Trophoblast cell (in vitro differentiated cells and primary cell): Measurements from ENCODE around the gene IDS.

ENCODE experiments used
- DNase-seq, 2 donors: peaks; one replicate each; pipeline ENCODE4 v3.0.0-alpha.2; 2016
- H2AFZ ChIP-seq: 2 replicates; pipeline ENCODE4 v1.6.1; 2013; ENCODE audit warnings: low read length, moderate library complexity, mild to moderate bottlenecking; ENCODE audit not compliant: insufficient read depth, poor library complexity
- H2AK5ac ChIP-seq: 2 replicates; pipeline ENCODE4 v1.6.1; 2013; ENCODE audit warnings: mild to moderate bottlenecking, low read length
- H2BK120ac ChIP-seq: 2 replicates; pipeline ENCODE4 v1.6.1; 2013; ENCODE audit warnings: low read length, mild to moderate bottlenecking, moderate library complexity; ENCODE audit not compliant: insufficient read depth, poor library complexity
- H2BK12ac ChIP-seq: 2 replicates; pipeline ENCODE4 v1.6.1; 2013; ENCODE audit warnings: mild to moderate bottlenecking, low read length, moderate library complexity
- H2BK5ac ChIP-seq: 2 replicates; pipeline ENCODE4 v1.6.1; 2013; ENCODE audit warnings: low read length, low read depth, moderate library complexity, mild to moderate bottlenecking; ENCODE audit not compliant: poor library complexity
- H3K14ac ChIP-seq: 2 replicates; pipeline ENCODE4 v1.6.1; 2013; ENCODE audit warnings: mild to moderate bottlenecking, low read length
- H3K18ac ChIP-seq: 2 replicates; pipeline ENCODE4 v1.6.1; 2013; ENCODE audit warnings: mild to moderate bottlenecking, low read length
- H3K23ac ChIP-seq: 2 replicates; pipeline ENCODE4 v1.6.1; 2013; ENCODE audit warnings: low read length
- H3K27ac ChIP-seq: 2 replicates; pipeline ENCODE4 v1.5.1; 2013; ENCODE audit warnings: low read depth, mild to moderate bottlenecking, inconsistent platforms, low read length, moderate library complexity
- H3K27me3 ChIP-seq: 2 replicates; pipeline ENCODE4 v1.6.1; 2013; ENCODE audit warnings: inconsistent platforms, mild to moderate bottlenecking, low read length, moderate library complexity; ENCODE audit not compliant: insufficient read depth
- H3K36me3 ChIP-seq, 2 experiments: 1 replicate in 1 of 2; 2 replicates in 1 of 2; pipeline ENCODE4 v1.6.1; 2013; ENCODE audit warnings: low read length in 2 of 2, mild to moderate bottlenecking in 2 of 2, moderate library complexity in 1 of 2; ENCODE audit not compliant: insufficient read depth in 2 of 2, control insufficient read depth in 1 of 2
- H3K4ac ChIP-seq: 2 replicates; pipeline ENCODE4 v1.6.1; 2013; ENCODE audit warnings: low read depth, mild to moderate bottlenecking, low read length, moderate library complexity
- H3K4me1 ChIP-seq, 2 experiments: 1 replicate in 1 of 2; 2 replicates in 1 of 2; pipeline ENCODE4 v1.6.1; 2013; ENCODE audit warnings: low read length in 2 of 2, mild to moderate bottlenecking in 2 of 2, moderate library complexity in 1 of 2; ENCODE audit not compliant: insufficient read depth in 2 of 2, control insufficient read depth in 1 of 2
- H3K4me2 ChIP-seq: 2 replicates; pipeline ENCODE4 v1.6.1; 2013; ENCODE audit warnings: inconsistent platforms, mild to moderate bottlenecking, low read length, moderate library complexity
- H3K4me3 ChIP-seq: 2 replicates; pipeline ENCODE4 v1.5.1; 2013; ENCODE audit warnings: mild to moderate bottlenecking, low read depth, low read length, inconsistent platforms
- H3K79me1 ChIP-seq: one replicate; pipeline ENCODE4 v1.6.1; 2013; ENCODE audit warnings: low read length
- H3K79me2 ChIP-seq: 2 replicates; pipeline ENCODE4 v1.6.1; 2013; ENCODE audit warnings: low read length, mild to moderate bottlenecking; ENCODE audit not compliant: control insufficient read depth, insufficient read depth, poor library complexity
- H3K9ac ChIP-seq: 2 replicates; pipeline ENCODE4 v1.6.1; 2013; ENCODE audit warnings: mild to moderate bottlenecking, low read length
- H3K9me3 ChIP-seq: 2 replicates; pipeline ENCODE4 v1.6.1; 2013; ENCODE audit warnings: low read depth, mild to moderate bottlenecking, control low read depth, inconsistent platforms, low read length; ENCODE audit not compliant: insufficient read depth
- H4K12ac ChIP-seq: 2 replicates; pipeline ENCODE4 v1.6.1; 2013; ENCODE audit warnings: low read depth, mild to moderate bottlenecking, low read length, moderate library complexity
- H4K8ac ChIP-seq: 2 replicates; pipeline ENCODE4 v1.6.1; 2013; ENCODE audit warnings: low read depth, mild to moderate bottlenecking, low read length, moderate library complexity
- H4K91ac ChIP-seq: one replicate; pipeline ENCODE4 v1.6.1; 2013; ENCODE audit warnings: low read depth, mild to moderate bottlenecking, low read length, moderate library complexity
- WGBS: extraction: QIAGEN DNeasy Blood & Tissue Kit; methylation state at CpG from one replicate; pipeline ENCODE4 v1.1.7; 2013; ENCODE audit warnings: missing lambda C conversion rate; ENCODE audit not compliant: insufficient read length, insufficient coverage; ENCODE audit errors: extremely low coverage; 5-methylcytosine and 5-hydroxymethylcytosine counted together

IDS gene

DNA sequence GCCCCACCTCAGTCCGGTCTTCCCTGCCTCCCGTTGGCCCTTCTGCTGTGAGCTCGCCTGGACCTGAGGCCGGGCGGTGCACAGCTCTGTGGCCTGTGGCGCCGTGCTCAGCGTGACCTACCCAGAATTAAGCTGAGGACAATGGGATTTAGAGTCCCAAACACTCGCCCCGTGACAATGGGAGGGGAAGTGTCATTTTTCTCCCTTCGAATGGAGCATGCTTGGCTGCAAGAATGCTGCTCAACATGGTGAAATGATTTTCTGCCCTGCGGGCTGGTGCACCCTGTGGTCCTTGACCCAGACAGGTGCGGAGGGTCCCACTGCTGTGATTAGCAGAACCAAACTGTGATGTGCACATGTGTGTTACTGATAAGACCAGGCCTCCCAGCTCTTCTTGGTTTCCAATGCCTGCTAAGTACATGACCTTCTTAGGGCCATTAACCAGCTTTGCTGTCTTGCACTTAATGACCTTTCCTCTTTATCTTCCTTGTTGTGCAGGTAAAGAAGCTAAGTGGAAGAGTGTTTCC lies 36.5 kb upstream of the IDS start:
- no CpG with 5 or more reads among the region's 13 CpGs for WGBS
- peaks cover 3% of the 10 kb centered on the region for H3K79me2 ChIP-seq
- peak overlapping the region; percentile 78 for H3K4me3 ChIP-seq
- peak overlapping the region; percentile 4 for H3K14ac ChIP-seq
- peaks cover 7% of the 10 kb centered on the region in 2 experiments for H3K4me1 ChIP-seq
- peak overlapping the region; percentile 85 for H3K4me2 ChIP-seq
- no peak overlapping the region for H3K4ac ChIP-seq
- no peak overlapping the region for H2BK5ac ChIP-seq
- no peaks in the 10 kb centered on the region for H3K27me3 ChIP-seq
- H3K23ac ChIP-seq = no peak overlapping the region
- H2AFZ ChIP-seq = peak overlapping the region; percentile 59
- no peak overlapping the region for H4K91ac ChIP-seq
- H4K12ac ChIP-seq = no peak overlapping the region
- H3K9ac ChIP-seq = peak overlapping the region; percentile 15
- H2BK12ac ChIP-seq = no peak overlapping the region
- H3K9me3 ChIP-seq = no peaks in the 10 kb centered on the region
- H2AK5ac ChIP-seq = no peak overlapping the region
- no peak overlapping the region for H3K27ac ChIP-seq
- no peak overlapping the region for H3K18ac ChIP-seq
- H2BK120ac ChIP-seq = no peak overlapping the region
- H3K36me3 ChIP-seq = peaks cover 0 to 2% of the 10 kb centered on the region in 2 experiments
- H4K8ac ChIP-seq = peak overlapping the region; percentile 42
- DNase-seq = peak in 1 of 2 donors; percentile 32
- H3K79me1 ChIP-seq = peaks cover 7% of the 10 kb centered on the region

DNA sequence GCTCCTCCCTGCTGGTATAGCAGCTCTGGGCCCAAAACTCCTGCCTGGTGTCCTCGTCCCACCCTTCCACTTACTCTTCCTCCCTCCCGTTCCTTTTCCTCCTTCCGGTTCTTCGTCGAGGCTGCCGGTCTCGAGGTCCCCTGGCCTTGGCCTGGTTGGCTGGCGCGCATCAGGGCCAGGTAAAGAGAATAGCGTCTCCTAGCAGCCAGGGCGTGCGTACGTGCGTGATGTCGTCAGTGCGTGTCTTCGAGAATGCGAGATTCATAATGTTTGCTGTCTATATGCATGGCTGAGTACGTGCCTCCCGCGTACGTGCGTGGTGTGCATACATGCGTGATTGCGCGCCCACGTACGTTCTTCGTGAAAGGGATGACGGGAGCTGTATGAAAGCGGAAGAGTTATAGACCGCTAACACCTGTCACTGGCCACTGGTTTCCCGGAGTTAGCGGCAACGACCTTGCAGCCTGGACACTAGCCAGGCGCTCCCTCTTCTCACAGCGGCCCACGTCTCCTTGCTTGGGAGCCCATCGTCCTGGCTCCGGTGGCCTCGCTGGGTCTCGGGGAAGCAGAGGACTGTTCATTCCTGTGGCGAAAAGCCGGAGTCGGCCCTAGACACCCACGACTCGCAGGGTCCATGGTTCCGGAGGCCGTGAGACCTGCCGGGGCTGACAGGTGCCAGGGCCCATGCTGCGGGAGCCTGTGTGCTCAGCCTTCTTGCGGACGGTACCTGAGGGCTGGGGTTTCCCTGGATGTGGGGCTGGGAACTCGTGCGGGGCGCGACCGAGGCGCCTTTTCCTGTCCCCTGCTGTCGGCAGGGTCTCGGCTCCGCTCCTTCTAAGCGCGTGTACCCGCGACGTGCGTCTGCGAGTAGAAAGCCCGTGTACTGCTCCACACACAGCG lies 35.8 kb upstream of the IDS start, which contains the start of gene EOLA1:
Gene EOLA1 (plus strand): TSS at position 392 of the 900 bp plus-strand sequence. CDS start 4,619 bp downstream, outside the sequence.
- no peak within 1 kb of the TSS for H2BK12ac ChIP-seq
- H2AK5ac ChIP-seq = no peak within 1 kb of the TSS
- H3K79me1 ChIP-seq = peaks cover 7% of the 10 kb centered on the region
- H4K91ac ChIP-seq = no peak within 1 kb of the TSS
- H3K14ac ChIP-seq = peak within 1 kb of the TSS; percentile 9
- H3K4ac ChIP-seq = no peak within 1 kb of the TSS
- peak within 1 kb of the TSS; percentile 85 for H3K4me2 ChIP-seq
- peaks cover 7% of the 10 kb centered on the region in 2 experiments for H3K4me1 ChIP-seq
- H3K27me3 ChIP-seq = no peaks in the 10 kb centered on the region
- no peak within 1 kb of the TSS for H4K12ac ChIP-seq
- peak within 1 kb of the TSS; percentile 73 for H3K27ac ChIP-seq
- peak within 1 kb of the TSS; percentile 59 for H2AFZ ChIP-seq
- no peak within 1 kb of the TSS for H3K23ac ChIP-seq
- no peak within 1 kb of the TSS for H3K18ac ChIP-seq
- WGBS = no CpG with 5 or more reads among the region's 71 CpGs
- H3K36me3 ChIP-seq = peaks cover 0 to under 1% of the 10 kb centered on the region in 2 experiments
- H3K4me3 ChIP-seq = peak within 1 kb of the TSS; percentile 78
- H2BK5ac ChIP-seq = peak within 1 kb of the TSS; percentile 88
- H3K9me3 ChIP-seq = no peaks in the 10 kb centered on the region
- H2BK120ac ChIP-seq = no peak within 1 kb of the TSS
- peak within 1 kb of the TSS; percentile 42 for H4K8ac ChIP-seq
- peaks cover 3% of the 10 kb centered on the region for H3K79me2 ChIP-seq
- H3K9ac ChIP-seq = peak within 1 kb of the TSS; percentile 57
- peak; percentile 89 to 91 for DNase-seq

DNA sequence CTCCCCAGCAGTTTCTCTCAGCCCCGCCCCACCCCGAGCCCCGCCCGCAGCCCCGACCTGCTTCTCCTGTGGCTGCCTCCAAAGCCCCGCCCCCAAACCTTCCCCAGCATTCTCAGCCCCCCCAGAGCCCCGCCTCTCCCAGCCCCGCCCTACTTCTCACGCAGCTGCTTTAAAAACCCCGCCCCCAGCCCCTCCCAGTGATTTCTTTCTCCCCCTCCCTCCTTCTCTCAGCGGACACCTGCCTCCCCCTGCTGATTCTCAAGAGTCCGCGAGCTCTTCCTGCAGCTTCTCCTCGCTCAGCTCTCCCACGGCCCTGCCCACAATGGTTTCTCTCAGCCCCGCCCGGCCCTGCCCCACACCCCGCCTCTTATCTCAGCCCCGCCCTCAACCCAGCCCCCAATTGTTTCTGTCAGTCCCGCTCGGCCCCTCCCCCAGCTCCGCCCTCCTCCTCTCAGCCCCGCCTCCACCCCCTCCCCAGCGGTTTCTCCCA lies 35.1 kb upstream of the IDS start:
- H3K23ac ChIP-seq = no peak overlapping the region
- no peak overlapping the region for H4K91ac ChIP-seq
- peaks cover 7% of the 10 kb centered on the region in 2 experiments for H3K4me1 ChIP-seq
- peak overlapping the region; percentile 85 for H3K4me2 ChIP-seq
- no peak overlapping the region for H3K9ac ChIP-seq
- peak overlapping the region; percentile 78 for H3K4me3 ChIP-seq
- H2BK5ac ChIP-seq = peak overlapping the region; percentile 88
- no peak overlapping the region for H4K12ac ChIP-seq
- H4K8ac ChIP-seq = no peak overlapping the region
- H3K27me3 ChIP-seq = no peaks in the 10 kb centered on the region
- WGBS = no CpG with 5 or more reads among the region's 24 CpGs
- peaks cover 7% of the 10 kb centered on the region for H3K79me1 ChIP-seq
- no peaks in the 10 kb centered on the region for H3K36me3 ChIP-seq
- peak overlapping the region; percentile 73 for H3K27ac ChIP-seq
- H3K18ac ChIP-seq = no peak overlapping the region
- no peak overlapping the region for H2AK5ac ChIP-seq
- DNase-seq = peak; percentile 68 to 69
- H2BK12ac ChIP-seq = no peak overlapping the region
- H2BK120ac ChIP-seq = no peak overlapping the region
- H3K9me3 ChIP-seq = no peaks in the 10 kb centered on the region
- peaks cover 3% of the 10 kb centered on the region for H3K79me2 ChIP-seq
- no peak overlapping the region for H3K14ac ChIP-seq
- H3K4ac ChIP-seq = no peak overlapping the region
- H2AFZ ChIP-seq = no peak overlapping the region

GRCh38 chrX:149539283-149540130 lies 34.4 kb upstream of the IDS start:
- H3K36me3 ChIP-seq = peaks cover 0 to 2% of the 10 kb centered on the region in 2 experiments
- H4K91ac ChIP-seq = no peak overlapping the region
- H3K4me1 ChIP-seq = peaks cover 7% of the 10 kb centered on the region in 2 experiments
- no peak overlapping the region for H2BK12ac ChIP-seq
- H3K9ac ChIP-seq = no peak overlapping the region
- peak overlapping the region; percentile 54 for H4K8ac ChIP-seq
- DNase-seq = peak; percentile 79 to 80
- H3K14ac ChIP-seq = no peak overlapping the region
- no peak overlapping the region for H2AFZ ChIP-seq
- peak overlapping the region; percentile 68 for H3K4me2 ChIP-seq
- H3K9me3 ChIP-seq = no peaks in the 10 kb centered on the region
- H2AK5ac ChIP-seq = no peak overlapping the region
- H3K27ac ChIP-seq = peak overlapping the region; percentile 37
- peaks cover 7% of the 10 kb centered on the region for H3K79me1 ChIP-seq
- H3K23ac ChIP-seq = no peak overlapping the region
- no peak overlapping the region for H3K4ac ChIP-seq
- WGBS = no CpG with 5 or more reads among the region's 34 CpGs
- H3K79me2 ChIP-seq = peaks cover 3% of the 10 kb centered on the region
- peak overlapping the region; percentile 73 for H3K4me3 ChIP-seq
- H4K12ac ChIP-seq = no peak overlapping the region
- no peak overlapping the region for H2BK120ac ChIP-seq
- H2BK5ac ChIP-seq = peak overlapping the region; percentile 40
- H3K27me3 ChIP-seq = no peaks in the 10 kb centered on the region
- no peak overlapping the region for H3K18ac ChIP-seq
